K562 (cell line): Measurements from ENCODE around the gene CHMP4B. TPM values are rescaled to one million over a fixed set of nuclear protein-coding genes. Genes with fewer than 3 reads are reported as not detected.

Experiments
- ATAC-seq: fragments of 200-7000 bp; cut with Tn5 transposase; 3 replicates; pipeline ENCODE4 v1.9.1; 2020; ENCODE audit warnings: moderate library complexity
- BruUV-seq: library from RNA; stranded (reverse); fragments of 400-500 nt; replicated peaks from 2 replicates; lab custom pipeline; 2021; lab: Mats Ljungman, UMichigan
- CTCF ChIA-PET: fragments of 300-600 bp; formaldehyde crosslinking; extraction: SDS; loops from one replicate; lab custom pipeline; 2021; ENCODE audit warnings: low intra/inter-chr PET ratio; lab: Yijun Ruan, JAX
- POLR2A ChIA-PET: fragments of 300-600, 350-650 bp; sonication (Branson Sonifier 250); formaldehyde crosslinking; extraction: SDS; loops from one replicate; lab custom pipeline; 2021; ENCODE audit warnings: antibody characterized with exemption, inconsistent platforms; lab: Yijun Ruan, JAX
- DNase-seq, 4 experiments: peaks; one replicate each; pipeline versions ENCODE4 v3.0.0 to v3.0.0-alpha.2; 2011 to 2018; ENCODE audit warnings: low spot score in 3 of 4, mixed read lengths in 3 of 4; ENCODE audit errors: extremely low read depth in 1 of 4
- FAIRE-seq: peaks from 2 replicates; lab custom pipeline; 2011; peaks lifted over from hg19 to GRCh38; lab: Jason Lieb, UNC
- H2AFZ ChIP-seq: 2 replicates; pipeline ENCODE4 v1.6.0; 2011; ENCODE audit warnings: low read depth, low read length, control low read depth, inconsistent platforms
- H3K27ac ChIP-seq: fragments of 200-600 bp; 3 replicates; pipeline ENCODE4 v1.8.0; 2011; ENCODE audit warnings: low read depth, mild to moderate bottlenecking, control low read depth, inconsistent platforms, low read length, moderate library complexity, mixed read lengths; ENCODE audit errors: extremely low read depth
- H3K27me3 ChIP-seq, 2 experiments: fragments of 300-600 bp in 1 of 2; 2 replicates in 1 of 2; 3 replicates in 1 of 2; pipeline versions ENCODE4 v1.6.0 to v1.8.0; 2011; ENCODE audit warnings: inconsistent platforms in 2 of 2, low read length in 2 of 2, mild to moderate bottlenecking in 1 of 2, mixed read lengths in 1 of 2, moderate library complexity in 1 of 2; ENCODE audit not compliant: control insufficient read depth in 2 of 2, insufficient read depth in 2 of 2
- H3K36me3 ChIP-seq: fragments of 300-600 bp; 3 replicates; pipeline ENCODE4 v1.8.0; 2011; ENCODE audit warnings: mild to moderate bottlenecking, low read length, inconsistent platforms; ENCODE audit not compliant: control insufficient read depth, insufficient read depth
- H3K4me1 ChIP-seq, 2 experiments: fragments of 200-600 bp in 1 of 2; replicated peaks in 1 of 2; 2 replicates in 1 of 2; 3 replicates in 1 of 2; pipeline versions ENCODE4 v1.5.1 to v1.8.0; 2011; ENCODE audit warnings: inconsistent platforms in 2 of 2, low read length in 2 of 2, mild to moderate bottlenecking in 1 of 2, mixed read lengths in 1 of 2, moderate library complexity in 1 of 2; ENCODE audit not compliant: control insufficient read depth in 2 of 2, insufficient read depth in 2 of 2
- H3K4me2 ChIP-seq: 2 replicates; pipeline ENCODE4 v1.6.1; 2011; ENCODE audit warnings: low read length, control low read depth, inconsistent platforms, mixed read lengths; ENCODE audit not compliant: insufficient read depth
- H3K4me3 ChIP-seq: fragments of 200-600 bp; sonication (generic), shearing (Covaris generic); 2 replicates; pipeline ENCODE4 v1.5.1; 2016; ENCODE audit warnings: control low read depth, inconsistent platforms
- H3K79me2 ChIP-seq: fragments of 200-600 bp; 3 replicates; pipeline ENCODE4 v1.8.0; 2011; ENCODE audit warnings: low read length, inconsistent platforms; ENCODE audit not compliant: control insufficient read depth, insufficient read depth
- H3K9ac ChIP-seq, 2 experiments: 2 replicates each; pipeline versions ENCODE4 v1.6.0 to v1.6.1; 2011; ENCODE audit warnings: low read depth in 2 of 2, low read length in 2 of 2, control low read depth in 1 of 2, inconsistent platforms in 1 of 2, mild to moderate bottlenecking in 1 of 2, mixed read lengths in 1 of 2; ENCODE audit not compliant: insufficient read depth in 1 of 2
- H3K9me1 ChIP-seq: one replicate; pipeline ENCODE4 v1.6.0; 2011; ENCODE audit warnings: inconsistent platforms, mild to moderate bottlenecking, low read length, moderate library complexity; ENCODE audit not compliant: control insufficient read depth, insufficient read depth
- H3K9me3 ChIP-seq: replicated peaks from 2 replicates; pipeline ENCODE4 v1.5.1; 2011; ENCODE audit warnings: low read depth, low read length, inconsistent platforms; ENCODE audit not compliant: control insufficient read depth, insufficient read depth
- H4K20me1 ChIP-seq: replicated peaks from 2 replicates; pipeline ENCODE4 v1.6.1; 2011; ENCODE audit warnings: low read length, inconsistent platforms, mixed read lengths; ENCODE audit not compliant: control insufficient read depth, insufficient read depth
- ZKSCAN3 ChIP-seq: fragments of 250-450 bp; sonication (Bioruptor Pico); IDR thresholded peaks from 2 replicates; pipeline ENCODE4 v1.4.0; 2020
- WGBS: fragments of 100-300 bp; shearing (Covaris generic); methylation state at CpG from one replicate; pipeline ENCODE4 v1.1.6; 2016; ENCODE audit warnings: low coverage, mixed read lengths; ENCODE audit not compliant: insufficient coverage; ENCODE audit errors: missing lambda C conversion rate; 5-methylcytosine and 5-hydroxymethylcytosine counted together
- in situ Hi-C: fragments of 300-500 bp; cut with MboI; formaldehyde crosslinking; loops from 4 replicates; pipeline ENCODE4 v1.15.0; 2018; ENCODE audit warnings: inconsistent platforms, mixed read lengths
- intact Hi-C: fragments of 100-400 bp; cut with micrococcal nuclease; formaldehyde crosslinking; loops from 2 replicates; pipeline ENCODE4 v1.14.2; 2022
- polyA plus RNA-seq, 8 experiments: library from polyadenylated mRNA; depleted of rRNA in 4 of 8; stranded (reverse) in 5 of 8; unstranded in 3 of 8; fragments of >200 nt; fragmentation: Nextera tagmentation in 2 of 8; fragmentation: Illumina TruSeq in 1 of 8; extraction: Ambion mirVana in 2 of 8; extraction: Trizol in 1 of 8; gene quantifications; 2 replicates each; pipeline versions ENCODE4 v1.2.1 to v1.2.3, GENCODE V29; 2011 to 2014; ENCODE audit warnings: inconsistent platforms in 1 of 8, missing spikeins in 1 of 8
- total RNA-seq, 7 experiments: library from RNA; depleted of rRNA in 6 of 7; stranded (reverse); fragments of >200 nt in 6 of 7; fragmentation: Illumina TruSeq in 2 of 7; extraction: Trizol in 2 of 7; gene quantifications; 2 replicates each; pipeline versions ENCODE4 v1.2.1 to v1.2.3, GENCODE V29; 2011 to 2021; ENCODE audit warnings: low replicate concordance in 1 of 7
- TF ChIP-seq, protein P1 (sequence below): sonication (generic); formaldehyde crosslinking; IDR thresholded peaks from 2 replicates; pipeline ENCODE4 v1.8.1; 2023; ENCODE audit warnings: mild to moderate bottlenecking, missing genetic modification reagents
- TF ChIP-seq, protein P2 (sequence below): sonication (generic); formaldehyde crosslinking; IDR thresholded peaks from 2 replicates; pipeline ENCODE4 v1.8.0; 2022; ENCODE audit warnings: mild to moderate bottlenecking, low read depth, missing genetic modification reagents

CHMP4B gene
- total and polyA plus RNA-seq, 9 of the 15 experiments (the other 6 are each of a cell fraction or from before 2014, with no cell fraction given): 1.8 to 64.7 (median 31.8) TPM

DNA sequence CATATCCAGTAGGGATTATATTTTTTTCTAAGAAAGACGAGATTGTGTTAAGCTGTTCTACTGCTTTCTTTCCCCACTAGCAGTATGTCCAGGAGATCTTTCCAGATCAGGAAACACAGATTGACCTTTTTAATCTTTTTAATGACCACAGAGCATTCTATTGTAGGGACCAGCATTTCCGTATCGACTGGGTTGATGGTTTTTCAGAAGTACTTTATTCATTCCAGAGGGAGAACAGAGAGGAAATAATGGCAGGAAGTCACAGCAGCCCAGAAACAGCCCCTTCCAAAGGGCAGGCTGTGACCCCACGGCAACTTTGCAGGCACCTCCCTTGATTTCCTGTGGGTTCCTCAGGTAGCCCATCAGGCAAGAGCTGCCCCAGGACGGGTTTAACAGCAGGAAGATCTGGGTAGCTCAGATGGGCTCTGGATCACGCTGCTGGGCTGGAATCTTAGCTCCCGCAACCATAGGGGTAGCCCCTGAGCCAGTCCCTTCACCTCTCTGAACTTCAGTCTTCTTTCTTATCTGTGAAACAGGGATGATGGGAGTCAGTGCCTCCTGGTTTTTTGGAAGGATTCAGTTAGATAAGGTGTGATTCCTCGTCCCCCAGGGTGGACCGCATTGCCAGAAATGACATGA lies 23.8 kb upstream of the CHMP4B start:
- Histone ChIP-seq H3K27me3 (no peaks in the 10 kb centered on the region), H3K4me3 (no peak overlapping the region), H3K9me3 (no peaks in the 10 kb centered on the region), H2AFZ (peak overlapping the region; percentile 68), H3K36me3 (no peaks in the 10 kb centered on the region), H4K20me1 (no peaks in the 10 kb centered on the region), H3K9me1 (no peaks in the 10 kb centered on the region), H3K27ac (no peak overlapping the region), H3K4me2 (no peak overlapping the region), H3K79me2 (no peaks in the 10 kb centered on the region), H3K9ac (peak overlapping the region in 1 of 2 experiments; percentile 37; a peak in 1 of 4 replicates), H3K4me1 (peaks cover 4 to 13% of the 10 kb centered on the region in 2 experiments; a peak in 3 of 5 replicates)
- 37% methylated on average over 9 of the region's 9 CpGs for WGBS
- DNase-seq: peak in 1 of 4 experiments; percentile 21
- intact Hi-C loops: no loop called here
- no TSS peak for BruUV-seq
- no peak; the same call in 2 of the 3 replicates for ATAC-seq
- ChIA-PET CTCF (no interaction called here), POLR2A (interaction anchor here (0.7 kb wide), 1 partner anchor 458 kb away, joined by 3 read pairs; no protein-coding TSS in a partner anchor)
- no peak for FAIRE-seq
- TF ChIP-seq, protein P1, sequence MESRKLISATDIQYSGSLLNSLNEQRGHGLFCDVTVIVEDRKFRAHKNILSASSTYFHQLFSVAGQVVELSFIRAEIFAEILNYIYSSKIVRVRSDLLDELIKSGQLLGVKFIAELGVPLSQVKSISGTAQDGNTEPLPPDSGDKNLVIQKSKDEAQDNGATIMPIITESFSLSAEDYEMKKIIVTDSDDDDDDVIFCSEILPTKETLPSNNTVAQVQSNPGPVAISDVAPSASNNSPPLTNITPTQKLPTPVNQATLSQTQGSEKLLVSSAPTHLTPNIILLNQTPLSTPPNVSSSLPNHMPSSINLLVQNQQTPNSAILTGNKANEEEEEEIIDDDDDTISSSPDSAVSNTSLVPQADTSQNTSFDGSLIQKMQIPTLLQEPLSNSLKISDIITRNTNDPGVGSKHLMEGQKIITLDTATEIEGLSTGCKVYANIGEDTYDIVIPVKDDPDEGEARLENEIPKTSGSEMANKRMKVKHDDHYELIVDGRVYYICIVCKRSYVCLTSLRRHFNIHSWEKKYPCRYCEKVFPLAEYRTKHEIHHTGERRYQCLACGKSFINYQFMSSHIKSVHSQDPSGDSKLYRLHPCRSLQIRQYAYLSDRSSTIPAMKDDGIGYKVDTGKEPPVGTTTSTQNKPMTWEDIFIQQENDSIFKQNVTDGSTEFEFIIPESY (CRISPR knock-in tag): peak; percentile 93
- TF ChIP-seq, protein P2, sequence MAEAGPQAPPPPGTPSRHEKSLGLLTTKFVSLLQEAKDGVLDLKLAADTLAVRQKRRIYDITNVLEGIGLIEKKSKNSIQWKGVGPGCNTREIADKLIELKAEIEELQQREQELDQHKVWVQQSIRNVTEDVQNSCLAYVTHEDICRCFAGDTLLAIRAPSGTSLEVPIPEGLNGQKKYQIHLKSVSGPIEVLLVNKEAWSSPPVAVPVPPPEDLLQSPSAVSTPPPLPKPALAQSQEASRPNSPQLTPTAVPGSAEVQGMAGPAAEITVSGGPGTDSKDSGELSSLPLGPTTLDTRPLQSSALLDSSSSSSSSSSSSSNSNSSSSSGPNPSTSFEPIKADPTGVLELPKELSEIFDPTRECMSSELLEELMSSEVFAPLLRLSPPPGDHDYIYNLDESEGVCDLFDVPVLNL (CRISPR knock-in tag): no peak
- TF ChIP-seq ZKSCAN3: no peak
- in situ Hi-C loops: no loop called here
